Trophoblast cell (in vitro differentiated cells and primary cell): Measurements from ENCODE around the gene LHPP.
A peak's percentile ranks its signal among the peaks of the same experiment; 100 is the strongest.
"Not testable (repeated sequence)": the region's sequence is repeated elsewhere in the genome, so short reads cannot be mapped to it uniquely, and the experiment has no call there.

ENCODE experiments used
- DNase-seq, 2 donors: peaks; one replicate each; pipeline ENCODE4 v3.0.0-alpha.2; 2016
- H2AFZ ChIP-seq: 2 replicates; pipeline ENCODE4 v1.6.1; 2013; ENCODE audit warnings: low read length, moderate library complexity, mild to moderate bottlenecking; ENCODE audit not compliant: insufficient read depth, poor library complexity
- H2AK5ac ChIP-seq: 2 replicates; pipeline ENCODE4 v1.6.1; 2013; ENCODE audit warnings: mild to moderate bottlenecking, low read length
- H2BK120ac ChIP-seq: 2 replicates; pipeline ENCODE4 v1.6.1; 2013; ENCODE audit warnings: low read length, mild to moderate bottlenecking, moderate library complexity; ENCODE audit not compliant: insufficient read depth, poor library complexity
- H2BK12ac ChIP-seq: 2 replicates; pipeline ENCODE4 v1.6.1; 2013; ENCODE audit warnings: mild to moderate bottlenecking, low read length, moderate library complexity
- H2BK5ac ChIP-seq: 2 replicates; pipeline ENCODE4 v1.6.1; 2013; ENCODE audit warnings: low read length, low read depth, moderate library complexity, mild to moderate bottlenecking; ENCODE audit not compliant: poor library complexity
- H3K14ac ChIP-seq: 2 replicates; pipeline ENCODE4 v1.6.1; 2013; ENCODE audit warnings: mild to moderate bottlenecking, low read length
- H3K18ac ChIP-seq: 2 replicates; pipeline ENCODE4 v1.6.1; 2013; ENCODE audit warnings: mild to moderate bottlenecking, low read length
- H3K23ac ChIP-seq: 2 replicates; pipeline ENCODE4 v1.6.1; 2013; ENCODE audit warnings: low read length
- H3K27ac ChIP-seq: 2 replicates; pipeline ENCODE4 v1.5.1; 2013; ENCODE audit warnings: low read depth, mild to moderate bottlenecking, inconsistent platforms, low read length, moderate library complexity
- H3K27me3 ChIP-seq: 2 replicates; pipeline ENCODE4 v1.6.1; 2013; ENCODE audit warnings: inconsistent platforms, mild to moderate bottlenecking, low read length, moderate library complexity; ENCODE audit not compliant: insufficient read depth
- H3K36me3 ChIP-seq, 2 experiments: 1 replicate in 1 of 2; 2 replicates in 1 of 2; pipeline ENCODE4 v1.6.1; 2013; ENCODE audit warnings: low read length in 2 of 2, mild to moderate bottlenecking in 2 of 2, moderate library complexity in 1 of 2; ENCODE audit not compliant: insufficient read depth in 2 of 2, control insufficient read depth in 1 of 2
- H3K4ac ChIP-seq: 2 replicates; pipeline ENCODE4 v1.6.1; 2013; ENCODE audit warnings: low read depth, mild to moderate bottlenecking, low read length, moderate library complexity
- H3K4me1 ChIP-seq, 2 experiments: 1 replicate in 1 of 2; 2 replicates in 1 of 2; pipeline ENCODE4 v1.6.1; 2013; ENCODE audit warnings: low read length in 2 of 2, mild to moderate bottlenecking in 2 of 2, moderate library complexity in 1 of 2; ENCODE audit not compliant: insufficient read depth in 2 of 2, control insufficient read depth in 1 of 2
- H3K4me2 ChIP-seq: 2 replicates; pipeline ENCODE4 v1.6.1; 2013; ENCODE audit warnings: inconsistent platforms, mild to moderate bottlenecking, low read length, moderate library complexity
- H3K4me3 ChIP-seq: 2 replicates; pipeline ENCODE4 v1.5.1; 2013; ENCODE audit warnings: mild to moderate bottlenecking, low read depth, low read length, inconsistent platforms
- H3K79me1 ChIP-seq: one replicate; pipeline ENCODE4 v1.6.1; 2013; ENCODE audit warnings: low read length
- H3K79me2 ChIP-seq: 2 replicates; pipeline ENCODE4 v1.6.1; 2013; ENCODE audit warnings: low read length, mild to moderate bottlenecking; ENCODE audit not compliant: control insufficient read depth, insufficient read depth, poor library complexity
- H3K9ac ChIP-seq: 2 replicates; pipeline ENCODE4 v1.6.1; 2013; ENCODE audit warnings: mild to moderate bottlenecking, low read length
- H3K9me3 ChIP-seq: 2 replicates; pipeline ENCODE4 v1.6.1; 2013; ENCODE audit warnings: low read depth, mild to moderate bottlenecking, control low read depth, inconsistent platforms, low read length; ENCODE audit not compliant: insufficient read depth
- H4K12ac ChIP-seq: 2 replicates; pipeline ENCODE4 v1.6.1; 2013; ENCODE audit warnings: low read depth, mild to moderate bottlenecking, low read length, moderate library complexity
- H4K8ac ChIP-seq: 2 replicates; pipeline ENCODE4 v1.6.1; 2013; ENCODE audit warnings: low read depth, mild to moderate bottlenecking, low read length, moderate library complexity
- H4K91ac ChIP-seq: one replicate; pipeline ENCODE4 v1.6.1; 2013; ENCODE audit warnings: low read depth, mild to moderate bottlenecking, low read length, moderate library complexity
- WGBS: extraction: QIAGEN DNeasy Blood & Tissue Kit; methylation state at CpG from one replicate; pipeline ENCODE4 v1.1.7; 2013; ENCODE audit warnings: missing lambda C conversion rate; ENCODE audit not compliant: insufficient read length, insufficient coverage; ENCODE audit errors: extremely low coverage; 5-methylcytosine and 5-hydroxymethylcytosine counted together

Gene LHPP

GRCh38 chr10:124429576-124429975, 32.0 kb upstream of the LHPP start:
- no peak overlapping the region for H3K4ac ChIP-seq
- H4K91ac ChIP-seq, result no peak overlapping the region
- no peak overlapping the region for H2AFZ ChIP-seq
- H3K79me2 ChIP-seq, result no peaks in the 10 kb centered on the region
- H3K4me2 ChIP-seq, result no peak overlapping the region
- H3K36me3 ChIP-seq, result no peaks in the 10 kb centered on the region
- no peak overlapping the region for H3K9ac ChIP-seq
- no peak overlapping the region for H4K8ac ChIP-seq
- DNase-seq, result no peak
- H3K27ac ChIP-seq, result no peak overlapping the region
- no peaks in the 10 kb centered on the region for H3K9me3 ChIP-seq
- H3K27me3 ChIP-seq, result no peaks in the 10 kb centered on the region
- no peak overlapping the region for H3K18ac ChIP-seq
- no peaks in the 10 kb centered on the region for H3K4me1 ChIP-seq
- no CpG with 5 or more reads among the region's 5 CpGs for WGBS
- no peaks in the 10 kb centered on the region for H3K79me1 ChIP-seq
- H2BK12ac ChIP-seq, result no peak overlapping the region
- H2AK5ac ChIP-seq, result no peak overlapping the region
- no peak overlapping the region for H3K4me3 ChIP-seq
- H2BK5ac ChIP-seq, result no peak overlapping the region
- no peak overlapping the region for H4K12ac ChIP-seq
- H2BK120ac ChIP-seq, result no peak overlapping the region
- H3K14ac ChIP-seq, result no peak overlapping the region
- H3K23ac ChIP-seq, result no peak overlapping the region

GRCh38 chr10:124430077-124430476, 31.5 kb upstream of the LHPP start:
- Histone ChIP-seq H3K27me3 (no peaks in the 10 kb centered on the region), H3K18ac (no peak overlapping the region), H3K14ac (no peak overlapping the region), H3K9me3 (no peaks in the 10 kb centered on the region), H4K8ac (no peak overlapping the region), H3K4me3 (no peak overlapping the region), H4K91ac (no peak overlapping the region), H3K4me2 (no peak overlapping the region), H3K23ac (no peak overlapping the region), H3K4me1 (no peaks in the 10 kb centered on the region), H3K9ac (no peak overlapping the region), H3K4ac (no peak overlapping the region), H3K79me2 (no peaks in the 10 kb centered on the region), H2AFZ (no peak overlapping the region), H2AK5ac (no peak overlapping the region), H2BK5ac (no peak overlapping the region), H2BK120ac (no peak overlapping the region), H4K12ac (no peak overlapping the region), H3K36me3 (no peaks in the 10 kb centered on the region), H2BK12ac (no peak overlapping the region), H3K27ac (no peak overlapping the region), H3K79me1 (no peaks in the 10 kb centered on the region)
- no CpG with 5 or more reads among the region's 4 CpGs for WGBS
- no peak for DNase-seq

DNA sequence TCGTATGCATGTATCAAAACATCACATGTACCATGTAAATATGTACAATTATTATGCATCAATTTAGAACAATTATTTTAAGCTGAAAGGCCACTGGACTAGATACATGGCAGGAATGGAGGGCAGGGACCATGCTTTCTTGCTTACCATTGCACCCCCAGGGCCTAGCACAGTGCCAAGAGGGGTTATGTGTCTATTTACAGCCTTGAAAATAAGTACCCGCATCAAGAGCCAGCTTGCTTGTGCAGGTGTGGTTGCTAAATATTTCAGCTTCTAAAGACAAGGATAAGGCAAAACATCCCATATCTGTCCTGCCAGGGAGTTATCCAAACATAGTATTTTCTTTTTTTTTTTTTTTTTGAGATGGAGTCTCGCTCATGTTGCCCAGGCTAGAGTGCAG, 28.2 kb upstream of the LHPP start:
- Histone ChIP-seq H2BK12ac (no peak overlapping the region), H3K23ac (no peak overlapping the region), H3K4me1 (no peaks in the 10 kb centered on the region), H3K27ac (no peak overlapping the region), H3K27me3 (no peaks in the 10 kb centered on the region), H4K91ac (no peak overlapping the region), H2BK5ac (no peak overlapping the region), H3K79me2 (no peaks in the 10 kb centered on the region), H4K8ac (no peak overlapping the region), H2AK5ac (no peak overlapping the region), H3K4me3 (no peak overlapping the region), H3K36me3 (no peaks in the 10 kb centered on the region), H3K18ac (no peak overlapping the region), H3K9me3 (no peaks in the 10 kb centered on the region), H3K4me2 (no peak overlapping the region), H3K14ac (no peak overlapping the region), H3K79me1 (no peaks in the 10 kb centered on the region), H3K4ac (no peak overlapping the region), H3K9ac (no peak overlapping the region), H4K12ac (no peak overlapping the region), H2AFZ (no peak overlapping the region), H2BK120ac (no peak overlapping the region)
- peak; percentile 74 to 89 for DNase-seq
- WGBS, result no CpG with 5 or more reads among the region's 3 CpGs

DNA sequence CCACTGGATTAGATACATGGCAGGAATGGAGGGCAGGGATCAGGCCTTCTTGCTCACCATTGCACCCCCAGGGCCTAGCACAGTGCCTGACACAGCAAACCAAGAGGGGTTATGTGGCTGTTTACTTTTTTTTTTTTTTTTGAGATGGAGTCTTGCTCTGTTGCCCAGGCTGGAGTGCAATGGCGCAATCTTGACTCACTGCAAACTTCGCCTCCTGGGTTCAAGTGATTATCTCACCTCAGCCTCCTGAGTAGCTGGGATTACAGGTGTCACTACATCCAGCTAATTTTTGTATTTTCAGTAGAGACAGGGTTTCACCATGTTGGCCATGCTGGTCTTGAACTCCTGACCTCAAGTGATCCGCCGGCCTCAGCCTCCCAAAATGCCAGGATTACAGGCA, 25.9 kb upstream of the LHPP start:
- not testable (repeated sequence) for H3K4me2 ChIP-seq, H3K27me3 ChIP-seq, H3K79me1 ChIP-seq, H3K27ac ChIP-seq, H2BK5ac ChIP-seq, H3K9me3 ChIP-seq, H4K8ac ChIP-seq, H3K36me3 ChIP-seq, H4K91ac ChIP-seq, H3K4me1 ChIP-seq, H3K79me2 ChIP-seq, H2AK5ac ChIP-seq, H3K18ac ChIP-seq, H3K4me3 ChIP-seq, H3K4ac ChIP-seq, H2AFZ ChIP-seq, H3K23ac ChIP-seq, H2BK12ac ChIP-seq, H3K14ac ChIP-seq, H2BK120ac ChIP-seq, H4K12ac ChIP-seq, H3K9ac ChIP-seq
- no CpG with 5 or more reads among the region's 4 CpGs for whole genome bisulfite sequencing
- peak; percentile 62 to 74 for DNase-seq
